ENCODE results near the gene CD320.
"Not testable (repeated sequence)": the region's sequence is repeated elsewhere in the genome, so short reads cannot be mapped to it uniquely, and the experiment has no call there.

Gene CD320

GRCh38 chr19:8332976-8333766 is 25.0 kb upstream of the CD320 start:
- no peak for DNase-seq

- no peak for DNase-seq
These were observed 23.2 kb upstream of the CD320 start for GRCh38 chr19:8331263-8331845.

DNA sequence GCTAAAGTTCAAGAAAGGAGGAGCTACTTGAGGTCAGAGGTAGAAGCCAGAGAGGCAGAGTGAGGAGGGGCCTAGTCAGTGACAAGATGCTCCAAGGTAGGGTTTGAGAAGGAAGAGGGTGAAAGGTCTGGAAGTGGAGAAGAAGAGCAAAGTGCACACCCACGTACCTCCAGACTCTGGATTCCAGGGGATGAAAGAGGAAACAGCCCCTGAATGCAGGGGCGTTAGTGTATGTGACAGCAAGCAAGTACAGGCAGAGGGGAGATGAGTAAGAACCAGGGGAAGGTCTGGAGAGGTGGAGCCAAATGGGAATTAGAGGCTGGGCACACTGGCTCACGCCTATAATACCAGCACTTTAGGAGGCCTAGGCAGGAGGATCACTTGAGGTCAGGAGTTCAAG is 21.8 kb upstream of the CD320 start:
- no peak for DNase-seq

GRCh38 chr19:8325454-8325853 is 17.3 kb upstream of the CD320 start:
- DNase-seq: no peak

- no peak for DNase-seq
These were observed 16.3 kb upstream of the CD320 start for GRCh38 chr19:8324186-8325050.

GRCh38 chr19:8323781-8324185 is 15.6 kb upstream of the CD320 start:
- no peak for DNase-seq

- no peak for DNase-seq
These were observed 14.5 kb upstream of the CD320 start for GRCh38 chr19:8322638-8322997.

DNA sequence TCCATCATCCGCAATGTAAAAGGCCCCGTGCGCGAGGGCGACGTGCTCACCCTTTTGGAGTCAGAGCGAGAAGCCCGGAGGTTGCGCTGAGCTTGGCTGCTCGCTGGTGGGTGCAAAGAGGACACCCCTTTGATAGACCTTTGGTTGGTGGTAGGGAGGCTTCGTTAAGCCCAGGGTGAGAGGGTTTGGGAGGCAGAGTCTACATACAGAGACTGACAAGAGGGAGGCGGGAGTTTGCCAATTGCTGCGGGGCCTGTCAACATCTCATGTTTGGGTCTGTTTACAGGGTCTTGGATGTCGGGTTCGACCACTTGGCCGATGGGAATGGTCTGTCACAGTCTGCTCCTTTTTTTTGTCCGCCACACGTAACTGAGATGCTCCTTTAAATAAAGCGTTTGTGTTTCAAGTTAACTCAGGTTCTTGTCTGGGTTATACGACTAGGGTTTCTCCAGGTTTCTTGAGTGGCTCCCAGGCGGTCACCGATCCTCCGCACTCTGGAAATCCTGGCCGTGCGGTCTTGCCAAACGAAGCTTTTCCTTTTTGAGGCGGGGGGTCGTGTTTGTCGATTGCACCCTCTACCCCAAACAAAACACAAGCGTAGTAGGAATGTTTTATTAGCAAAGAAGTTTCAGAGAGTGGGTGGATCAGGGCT is 14.0 kb upstream of the CD320 start:
- DNase-seq: no peak

DNA sequence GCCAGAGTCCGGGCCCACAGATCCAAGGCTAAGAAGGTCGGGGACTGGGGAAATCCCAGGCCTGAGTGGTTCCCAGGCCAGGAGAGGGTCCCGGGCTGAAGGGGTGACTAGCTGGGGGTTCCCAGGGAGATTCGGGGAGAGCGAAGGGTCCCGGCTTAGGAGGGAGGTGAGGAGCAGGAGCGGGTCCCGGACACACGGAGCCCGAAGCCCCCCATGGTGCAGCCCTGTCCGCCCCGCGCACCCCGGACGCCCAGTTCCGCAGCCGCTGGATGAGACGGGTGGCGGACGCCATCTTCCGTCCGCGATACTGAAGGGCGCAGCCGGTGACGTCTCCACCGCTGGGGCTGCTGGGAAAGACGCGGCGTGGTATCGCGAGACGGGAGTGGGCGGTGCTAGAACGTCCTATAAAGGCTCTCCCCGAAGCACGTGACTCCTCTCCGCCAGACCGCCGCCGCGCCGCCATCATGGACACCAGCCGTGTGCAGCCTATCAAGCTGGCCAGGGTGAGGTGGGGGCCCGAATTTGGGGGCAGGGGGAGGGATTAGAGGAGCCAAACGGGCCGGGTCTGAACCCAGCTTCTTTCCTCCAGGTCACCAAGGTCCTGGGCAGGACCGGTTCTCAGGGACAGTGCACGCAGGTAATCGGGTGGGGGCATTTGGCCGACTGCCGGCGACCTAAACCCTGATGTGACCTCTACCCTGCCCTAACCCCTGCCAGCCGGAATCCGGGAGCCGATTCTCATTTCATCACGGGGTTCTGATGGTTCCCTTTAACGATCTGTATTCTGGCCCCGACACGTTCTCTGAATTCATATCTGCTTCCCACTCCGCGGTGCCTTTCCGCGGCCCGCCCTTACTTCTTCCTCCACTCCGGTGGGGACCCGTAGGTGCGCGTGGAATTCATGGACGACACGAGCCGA is 13.2 kb upstream of the CD320 start, which contains the start of the genes NDUFA7 and RPS28:
NDUFA7 (minus strand) TSS at position 309 of the 919 bp plus-strand sequence; CDS start at position 292, 17 bp downstream.
RPS28 (plus strand) TSS at position 430 of the 919 bp plus-strand sequence; CDS start at position 465, 35 bp downstream.
- DNase-seq: peak; percentile 80

DNA sequence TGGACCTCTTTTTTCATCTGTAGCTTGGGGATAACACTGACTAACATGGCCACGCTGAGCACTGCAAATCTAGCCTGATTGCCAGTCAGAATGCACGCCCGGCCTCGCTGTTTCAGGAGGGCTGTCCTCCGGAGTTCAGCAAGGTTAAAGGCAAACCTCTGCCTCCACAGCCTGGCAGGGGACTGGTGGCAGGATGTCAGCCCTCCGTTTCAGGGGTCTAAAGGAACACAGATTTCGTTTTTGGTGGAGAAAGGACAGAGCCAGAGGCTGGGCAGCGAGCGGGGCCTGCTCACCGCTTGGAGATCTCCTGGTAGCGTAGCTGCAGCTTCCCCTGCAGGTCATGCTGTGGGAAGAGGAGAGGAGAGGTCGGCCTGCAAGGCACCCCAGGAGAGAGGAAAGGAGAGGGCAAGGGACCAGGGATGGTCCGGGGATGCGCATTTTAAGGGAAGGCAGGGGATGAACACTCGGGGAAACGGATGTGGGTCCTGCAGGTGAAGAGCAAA is 12.5 kb upstream of the CD320 start:
- DNase-seq: no peak

GRCh38 chr19:8319807-8320520 is 11.8 kb upstream of the CD320 start:
- DNase-seq: no peak

DNA sequence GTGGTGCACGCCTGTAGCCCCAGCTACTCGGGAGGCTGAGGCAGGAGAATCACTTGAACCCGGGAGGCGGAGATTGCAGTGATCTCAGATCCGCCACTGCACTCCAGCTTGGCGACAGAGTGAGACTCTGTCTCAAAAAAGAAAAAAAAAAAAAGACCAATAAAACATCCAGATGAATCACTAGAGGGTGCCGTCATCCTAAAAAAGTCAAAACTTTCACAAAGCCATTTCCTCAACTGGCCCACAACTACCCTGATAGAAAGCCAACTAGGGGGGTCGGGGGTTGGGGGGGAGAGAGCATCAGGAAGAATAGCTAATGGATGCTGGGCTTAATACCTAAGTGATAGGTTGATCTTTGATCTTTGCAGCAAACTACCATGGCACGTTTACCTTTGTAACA is 10.7 kb upstream of the CD320 start:
- DNase-seq: not testable (repeated sequence)

DNA sequence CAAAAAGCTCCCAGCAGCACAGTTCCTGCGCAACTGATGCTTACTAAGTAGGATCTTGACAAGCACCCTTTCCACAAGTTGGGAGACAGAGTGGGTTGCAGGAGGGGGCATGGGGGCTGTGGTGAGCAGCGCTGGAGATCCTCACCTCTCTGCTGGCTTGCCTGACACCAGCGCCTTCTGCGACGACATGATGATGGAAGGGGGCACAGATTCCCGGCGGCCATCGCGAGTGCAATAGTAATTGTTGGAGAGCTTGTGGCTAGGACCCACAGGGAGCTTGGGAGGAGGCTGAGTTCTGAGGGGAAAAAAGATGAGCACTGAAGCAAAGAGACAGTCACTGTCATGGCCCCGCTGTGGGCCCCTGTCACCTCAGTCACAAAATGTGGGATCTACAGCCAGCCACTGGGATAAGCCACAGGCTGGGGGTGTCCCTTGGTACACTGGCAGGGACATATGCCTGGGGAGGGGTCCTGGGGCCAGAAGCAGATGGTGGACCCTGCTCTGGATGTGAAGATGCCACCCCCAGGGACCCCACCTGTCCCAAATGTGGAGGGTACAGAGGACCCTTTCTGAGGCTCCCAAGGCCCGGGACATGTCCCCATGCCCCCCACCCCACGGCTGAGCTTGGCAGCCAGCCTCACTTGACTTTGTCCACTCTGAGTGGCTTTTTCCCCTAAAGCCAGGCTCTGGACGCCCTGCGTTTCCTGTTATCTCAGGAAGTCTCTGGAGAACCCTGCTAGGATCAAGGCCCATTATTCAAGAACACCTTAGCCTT is 8.4 kb upstream of the CD320 start:
- no peak for DNase-seq

GRCh38 chr19:8314981-8315640 is 7.0 kb upstream of the CD320 start:
- not testable (repeated sequence) for DNase-seq

- no peak for DNase-seq
These were observed 3.5 kb upstream of the CD320 start for GRCh38 chr19:8311461-8312260.

GRCh38 chr19:8310342-8311055 is 2.3 kb upstream of the CD320 start:
- no peak for DNase-seq

DNA sequence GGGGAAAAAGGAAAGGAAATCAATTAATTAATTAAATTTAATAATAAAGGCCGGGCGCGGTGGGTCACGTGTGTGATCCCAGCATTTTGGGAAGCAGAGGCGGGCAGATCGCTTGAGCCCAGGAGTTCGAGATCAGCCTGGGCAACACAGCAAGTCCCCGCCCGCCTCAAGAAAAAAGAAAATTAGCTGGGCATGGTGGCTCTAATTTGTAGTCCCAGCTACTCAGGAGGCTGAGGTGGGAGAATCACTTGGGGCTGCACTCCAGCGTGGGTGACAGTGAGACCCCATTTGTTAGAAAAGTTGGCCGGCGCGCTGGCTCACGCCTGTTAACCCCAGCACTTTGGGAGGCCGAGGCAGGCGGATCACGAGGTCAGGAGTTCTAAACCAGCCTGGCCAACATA is 733 bp upstream of the CD320 start:
- DNase-seq: no peak

GRCh38 chr19:8307400-8307964 is 676 bp downstream of the CD320 start:
- no peak for DNase-seq

Data from NCI-H2081 treated with DMSO at 0.1 percent for 48 hours (cell line).